Astrocyte of the hippocampus (primary cell): ENCODE measurements around the gene CNTNAP4.
A peak's percentile ranks its signal among the peaks of the same experiment; 100 is the strongest.

ENCODE experiments used
- DNase-seq: peaks from one replicate; pipeline ENCODE4 v3.0.0; 2011; ENCODE audit warnings: low read depth, low spot score

CNTNAP4 gene

DNA sequence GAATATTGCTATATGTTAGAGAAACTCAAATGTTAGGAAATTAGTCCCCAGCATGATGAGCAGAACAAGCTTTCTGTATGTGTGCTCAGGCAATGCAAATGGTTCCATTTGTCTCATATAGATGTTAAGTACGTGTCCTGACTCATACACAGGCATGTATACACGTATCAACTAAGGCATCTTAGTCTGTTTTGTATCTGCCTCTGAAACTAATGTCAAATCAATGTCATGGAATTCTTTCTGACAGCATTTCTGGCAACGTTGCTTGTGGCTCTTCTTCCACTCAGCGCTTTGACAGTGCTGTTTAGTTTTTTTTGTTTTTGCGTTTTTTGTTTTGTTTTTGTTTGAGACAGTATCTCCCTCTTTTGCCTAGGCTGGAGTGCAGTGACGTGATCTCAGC lies 111.9 kb downstream of the CNTNAP4 start:
- DNase-seq = no peak

DNA sequence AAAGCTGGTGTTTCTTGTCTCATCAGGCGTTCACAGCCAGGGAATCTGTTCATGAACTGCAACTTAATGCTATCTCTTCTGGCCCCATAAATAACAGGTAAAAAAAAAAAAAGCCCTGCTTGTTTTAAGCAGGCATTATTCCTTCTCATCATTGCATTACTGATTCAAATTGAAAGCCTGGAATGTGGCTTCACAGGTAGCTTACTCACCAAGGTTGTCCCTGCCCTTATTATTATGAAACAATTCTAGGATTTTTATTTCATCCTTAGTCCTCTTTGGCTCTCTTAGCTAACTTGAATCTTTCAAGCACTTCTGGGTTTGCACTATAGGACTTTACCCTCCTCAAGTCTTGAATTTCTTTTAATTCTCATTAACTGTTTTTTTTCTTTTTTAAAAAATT lies 113.3 kb downstream of the CNTNAP4 start:
- DNase-seq = no peak

DNA sequence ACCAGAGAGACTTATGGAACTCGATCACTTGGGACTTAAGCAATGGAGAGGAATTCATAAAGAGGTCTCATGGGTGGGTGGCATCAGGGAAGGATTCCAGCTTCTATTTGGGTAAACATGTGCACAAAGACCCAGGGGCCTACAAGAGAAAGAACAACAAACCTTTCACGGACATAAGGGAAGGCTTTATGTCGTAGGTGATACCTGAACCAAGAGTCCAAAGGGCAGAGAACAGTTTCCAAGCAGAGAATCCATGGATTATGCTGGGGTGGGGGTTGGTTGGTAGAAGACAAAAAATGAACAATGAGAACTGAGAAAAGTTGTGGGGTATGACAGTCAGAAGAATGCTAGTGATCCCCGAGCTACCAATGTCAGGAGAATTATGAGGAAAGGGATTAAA lies 119.8 kb downstream of the CNTNAP4 start:
- DNase-seq = no peak

DNA sequence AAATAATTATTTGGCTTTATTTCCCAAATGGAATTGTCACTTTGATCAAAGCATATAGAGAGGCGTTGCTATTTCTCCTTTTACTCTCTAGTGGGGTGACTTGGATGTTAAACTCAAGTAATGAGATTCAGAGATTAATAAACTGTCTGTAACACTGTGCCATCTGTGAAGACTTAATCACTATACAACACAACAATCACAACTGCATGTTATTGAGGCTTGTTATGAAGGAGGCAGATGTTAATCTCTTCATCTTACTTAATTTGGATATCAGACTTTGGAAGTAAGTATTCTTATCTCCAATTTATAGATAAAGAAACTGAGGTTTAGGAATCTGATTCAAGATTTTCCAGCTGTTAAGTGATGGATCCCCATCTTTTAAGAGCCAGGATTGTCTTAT lies 132.5 kb downstream of the CNTNAP4 start:
- DNase-seq = no peak

DNA sequence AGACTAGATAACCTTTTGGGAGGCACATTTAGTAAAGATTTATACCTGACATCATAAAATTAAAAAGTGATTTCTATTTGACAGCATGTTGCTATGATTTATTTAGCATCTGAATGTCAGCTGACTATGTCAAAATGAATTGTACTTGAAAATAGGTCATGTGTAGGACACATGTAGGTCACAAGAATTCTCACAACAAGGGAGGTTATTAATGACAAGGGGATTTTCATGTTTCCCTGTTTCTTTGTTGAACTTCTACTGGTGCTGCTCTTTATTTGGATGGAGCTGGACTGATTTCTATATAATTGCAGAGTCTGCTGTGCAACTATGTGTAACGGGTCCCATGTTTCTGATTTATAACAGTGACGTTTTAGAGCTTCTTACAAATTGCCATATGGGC lies 144.4 kb downstream of the CNTNAP4 start:
- DNase-seq = no peak

DNA sequence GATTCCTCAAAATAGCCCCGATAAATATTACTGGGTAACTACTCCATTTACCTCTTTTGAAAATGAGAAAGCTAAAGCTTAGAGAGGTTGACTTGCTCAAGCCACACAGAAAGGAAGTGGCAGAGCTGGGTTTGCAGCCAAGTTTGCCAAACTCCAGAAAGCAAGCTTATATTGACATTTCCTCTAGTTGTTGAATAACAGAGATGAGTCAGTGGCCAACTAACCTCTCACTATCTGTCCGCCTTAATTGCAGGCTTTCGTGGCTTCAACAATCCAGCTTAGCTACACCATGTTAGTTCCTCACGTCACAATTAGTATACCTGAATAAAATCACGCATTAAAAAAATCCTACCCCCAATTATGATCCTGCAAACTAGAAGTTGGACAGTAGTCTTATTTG lies 151.7 kb downstream of the CNTNAP4 start:
- peak; percentile 8 for DNase-seq

DNA sequence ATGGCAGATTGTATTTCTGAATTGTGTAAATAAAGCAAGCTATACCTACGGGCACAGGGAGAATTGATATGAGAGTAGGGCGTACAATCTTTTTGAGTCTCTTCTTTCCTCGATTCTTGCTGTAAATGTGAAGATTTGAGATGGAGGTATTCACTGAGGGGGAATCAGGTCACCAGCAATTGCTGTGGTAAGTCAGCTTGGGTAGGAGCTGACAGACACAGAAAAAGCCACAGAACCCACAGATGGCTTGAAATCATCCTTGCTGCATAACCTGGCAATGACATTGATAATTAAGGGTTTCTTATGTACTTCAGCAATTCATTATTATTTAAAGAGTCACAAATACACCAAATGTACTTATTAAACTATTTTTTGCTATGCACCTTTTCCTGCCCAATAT lies 164.2 kb downstream of the CNTNAP4 start:
- DNase-seq = no peak

DNA sequence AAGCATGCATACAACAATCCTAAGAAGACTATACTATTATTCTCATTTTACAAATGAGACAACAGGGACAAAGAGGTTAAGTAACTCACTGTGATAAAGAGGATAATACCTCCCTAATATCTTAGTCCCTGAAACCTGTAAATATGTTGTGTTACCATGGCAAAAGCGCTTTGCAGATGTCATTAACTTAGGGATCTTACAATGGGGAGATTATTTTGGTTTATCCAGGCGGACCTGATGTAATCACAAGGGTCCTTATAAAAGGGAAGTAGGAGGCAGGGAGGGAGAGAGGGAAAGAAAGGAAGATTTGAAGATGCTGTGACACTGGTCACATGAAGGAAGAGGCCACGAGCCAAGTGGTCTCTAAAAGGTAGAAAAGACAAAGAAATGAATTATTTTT lies 164.7 kb downstream of the CNTNAP4 start:
- no peak for DNase-seq

DNA sequence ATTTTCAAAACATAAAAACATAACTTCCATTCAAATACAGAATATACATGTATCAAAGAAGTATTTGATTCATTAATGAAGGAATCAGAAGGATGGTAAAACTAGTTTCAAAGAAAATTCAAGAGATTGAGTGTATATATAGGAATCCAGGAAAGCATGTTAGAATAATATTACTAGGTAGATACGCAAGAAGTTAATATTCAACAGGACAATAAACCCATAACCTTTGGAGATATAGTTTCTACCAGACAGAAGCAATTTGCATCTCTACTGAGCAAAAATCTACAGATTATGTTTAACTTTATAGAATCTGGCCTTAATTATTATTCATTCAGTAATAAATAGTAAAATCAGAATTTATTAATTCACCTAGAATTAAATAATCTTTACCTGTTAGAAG lies 166.8 kb downstream of the CNTNAP4 start:
- no peak for DNase-seq

DNA sequence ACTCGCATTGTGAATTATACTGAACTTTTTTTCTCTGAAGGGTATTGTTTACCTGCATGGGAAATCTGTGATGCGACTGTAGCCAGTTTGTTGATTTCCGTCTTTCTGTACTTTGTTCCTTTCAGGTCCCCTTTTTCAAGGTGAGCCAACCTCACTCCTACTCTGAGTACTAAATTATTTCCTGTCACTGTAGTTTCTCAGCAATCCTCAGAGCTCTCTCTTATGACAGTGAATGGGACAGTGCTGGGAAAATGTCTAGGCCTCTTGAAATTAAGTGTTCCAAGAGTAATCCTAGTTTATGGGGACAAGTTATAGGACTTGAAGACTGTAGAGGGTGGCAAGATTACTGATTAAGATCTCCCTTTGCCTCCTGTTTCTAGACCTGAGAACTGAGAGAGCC lies 167.6 kb downstream of the CNTNAP4 start:
- no peak for DNase-seq

DNA sequence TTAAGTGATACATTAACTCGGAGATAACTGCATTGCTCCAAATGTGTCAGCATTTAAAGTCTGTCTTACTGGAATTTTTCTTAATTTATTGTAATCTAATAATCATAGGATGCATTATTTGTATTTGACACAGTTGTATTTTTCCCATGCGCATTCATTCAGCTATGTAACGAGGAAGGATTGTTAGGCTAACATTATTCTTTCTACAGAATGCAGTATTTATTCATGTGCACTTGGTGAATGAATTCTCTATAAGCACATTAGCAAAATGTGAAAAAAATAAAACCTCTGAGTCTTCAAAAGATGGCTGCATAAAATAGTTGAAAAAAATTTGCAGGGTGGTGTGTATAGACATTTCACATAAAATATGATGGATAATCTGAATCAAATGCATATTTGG lies 168.6 kb downstream of the CNTNAP4 start:
- DNase-seq = no peak

DNA sequence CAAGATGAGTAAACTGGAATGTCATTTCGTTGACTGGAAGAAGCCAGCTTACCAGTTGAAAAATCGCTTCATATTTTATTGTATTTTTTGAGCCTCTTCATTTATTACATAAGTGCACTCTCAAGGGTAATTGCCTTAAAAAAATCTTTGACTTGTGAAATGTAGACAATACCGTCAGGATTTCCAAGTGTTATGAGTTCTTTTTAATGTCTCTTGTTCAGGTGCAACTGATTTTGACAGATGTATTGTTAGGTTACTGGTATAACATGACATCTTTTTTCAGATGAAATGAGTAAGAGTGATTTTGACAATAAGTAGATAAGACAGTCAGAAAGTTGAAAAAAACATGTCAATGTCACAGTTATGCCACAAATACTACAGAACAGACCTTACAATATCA lies 169.1 kb downstream of the CNTNAP4 start:
- no peak for DNase-seq

DNA sequence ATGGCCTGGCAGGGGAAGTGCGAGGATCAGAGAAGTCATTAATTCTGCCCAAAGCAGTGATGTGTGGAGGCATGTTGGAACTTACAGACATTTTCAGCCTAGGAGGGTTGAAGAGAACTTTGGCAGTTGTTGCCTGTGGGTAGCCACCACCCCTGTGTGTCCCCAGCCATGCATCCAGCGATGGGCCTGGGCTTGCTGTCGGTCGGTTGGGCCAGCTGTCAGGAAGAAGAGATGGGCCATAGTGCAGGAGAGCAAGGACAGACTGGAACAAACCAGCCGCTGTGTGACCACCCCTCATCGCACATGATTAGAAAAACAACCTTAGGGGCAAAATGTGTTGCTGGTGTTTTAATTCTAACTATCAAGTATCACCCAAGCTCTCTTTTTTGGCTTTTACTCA lies 173.7 kb downstream of the CNTNAP4 start:
- DNase-seq = no peak

DNA sequence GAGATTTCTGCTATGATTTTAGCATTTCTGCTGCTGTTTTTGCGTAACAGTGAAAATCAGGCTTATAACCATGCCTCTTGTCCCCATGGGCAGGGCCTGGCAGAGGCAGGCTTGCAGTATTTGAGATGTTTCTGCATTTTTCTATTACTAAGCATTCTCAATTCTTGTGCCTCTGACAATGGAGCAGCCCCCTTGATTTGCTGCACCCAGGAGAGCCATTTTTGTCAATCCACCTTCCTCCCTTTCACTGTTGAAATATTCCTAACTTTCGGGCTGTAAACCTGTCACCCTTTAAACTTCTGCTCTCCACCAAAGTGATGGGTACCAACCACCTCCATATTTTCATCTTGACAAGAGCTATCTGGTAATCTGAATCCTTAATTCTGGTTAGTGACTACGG lies 178.1 kb downstream of the CNTNAP4 start:
- no peak for DNase-seq

DNA sequence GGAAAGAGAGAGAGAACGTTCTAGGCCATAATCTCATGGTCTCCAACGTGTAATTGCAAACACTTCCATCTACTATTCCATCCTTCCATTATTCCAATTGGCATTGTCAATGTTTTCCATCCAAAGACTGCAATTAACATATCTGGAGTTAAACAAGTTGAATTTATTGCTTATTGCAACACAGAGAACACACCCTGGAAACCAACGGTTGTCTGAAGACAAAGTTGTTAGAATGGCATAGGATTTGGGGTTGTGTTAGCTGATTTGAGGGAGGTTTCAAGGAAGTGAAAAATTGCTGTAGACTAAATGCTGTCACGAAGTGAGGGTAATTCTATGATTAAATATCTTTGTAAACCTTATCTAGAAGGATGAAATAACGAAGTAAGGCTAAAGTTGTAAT lies 178.8 kb downstream of the CNTNAP4 start:
- DNase-seq = no peak

DNA sequence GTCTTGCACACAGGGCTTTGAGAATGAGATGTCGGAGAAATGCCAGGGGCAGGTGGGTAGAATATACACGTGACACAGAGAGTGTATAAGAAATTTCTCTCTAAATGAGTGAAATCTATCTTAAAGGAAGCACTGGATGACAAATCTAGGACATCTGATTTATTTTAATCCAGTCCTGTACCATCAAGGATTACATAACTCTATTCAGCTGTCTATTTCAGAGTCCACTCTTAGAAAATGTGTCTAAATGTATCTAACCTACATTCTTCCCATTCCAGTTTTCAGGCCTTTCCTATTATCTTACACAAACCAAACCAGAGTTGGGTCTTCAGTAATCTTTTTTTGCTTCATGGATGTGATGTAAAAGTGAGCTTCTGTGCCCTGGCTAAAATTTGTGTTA lies 181.9 kb downstream of the CNTNAP4 start:
- no peak for DNase-seq

DNA sequence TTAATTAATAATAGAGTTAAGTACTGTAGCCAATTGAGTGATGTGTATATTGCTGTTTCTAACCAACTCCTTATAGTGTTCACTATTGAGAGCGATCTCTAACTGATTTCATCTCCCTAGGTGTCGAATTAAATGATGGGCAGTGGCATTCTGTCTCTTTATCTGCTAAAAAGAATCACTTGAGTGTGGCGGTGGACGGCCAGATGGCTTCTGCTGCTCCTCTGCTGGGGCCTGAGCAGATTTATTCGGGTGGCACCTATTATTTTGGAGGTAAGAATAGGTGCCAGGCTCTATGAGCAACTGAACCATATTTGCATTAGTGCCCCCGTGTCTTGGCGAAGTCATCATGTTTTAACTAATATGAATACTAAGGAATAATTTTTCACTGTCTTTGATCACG lies 184.6 kb downstream of the CNTNAP4 start:
- DNase-seq = no peak

DNA sequence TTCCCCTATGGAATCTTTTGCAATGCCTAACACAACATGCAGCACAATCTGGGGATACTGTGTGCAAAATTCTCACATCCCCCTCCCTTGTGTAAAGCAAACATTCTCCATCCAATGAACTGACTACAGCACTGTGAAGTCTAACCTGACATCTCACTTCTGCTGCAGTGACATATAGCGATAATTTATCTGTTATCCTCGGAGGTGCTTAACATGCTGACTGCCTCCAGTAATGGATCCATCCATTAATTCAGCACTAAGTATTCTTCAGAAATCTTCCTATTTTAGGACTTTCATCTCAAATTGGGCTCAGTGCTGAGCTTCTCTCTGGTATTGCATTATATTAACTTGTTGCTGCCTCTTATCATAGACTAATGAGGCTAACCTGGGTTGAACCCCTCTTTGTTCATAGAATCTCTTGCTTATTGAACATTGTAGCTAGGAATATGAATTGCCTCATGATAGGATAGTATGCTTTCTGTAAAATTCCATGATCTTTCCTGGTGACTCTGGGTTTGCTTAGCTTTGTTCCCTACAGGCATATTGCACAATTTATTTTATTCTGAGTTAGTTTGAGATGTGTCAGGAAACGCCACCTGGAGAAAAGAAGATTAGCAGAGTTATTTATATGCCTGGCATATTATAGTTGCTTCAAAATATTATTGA lies 187.9 kb downstream of the CNTNAP4 start:
- no peak for DNase-seq

DNA sequence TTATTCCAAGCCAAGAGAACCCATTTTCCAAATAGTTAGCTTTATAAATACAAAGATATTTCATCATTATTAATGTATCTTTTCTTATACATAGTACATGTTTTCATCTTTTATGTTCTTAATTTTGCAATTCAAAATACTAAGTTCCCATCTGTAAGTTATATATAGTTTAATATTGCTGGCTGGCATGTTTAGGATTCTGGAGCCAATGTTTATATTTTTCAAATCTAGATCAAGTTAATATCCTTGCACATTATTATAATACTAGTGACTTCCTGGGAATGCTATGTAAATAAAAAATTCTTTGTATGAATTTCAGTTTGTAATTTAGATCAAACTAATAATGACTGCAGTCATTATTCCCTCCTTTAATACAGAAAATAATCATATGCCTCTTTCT lies 189.7 kb downstream of the CNTNAP4 start:
- DNase-seq = no peak

DNA sequence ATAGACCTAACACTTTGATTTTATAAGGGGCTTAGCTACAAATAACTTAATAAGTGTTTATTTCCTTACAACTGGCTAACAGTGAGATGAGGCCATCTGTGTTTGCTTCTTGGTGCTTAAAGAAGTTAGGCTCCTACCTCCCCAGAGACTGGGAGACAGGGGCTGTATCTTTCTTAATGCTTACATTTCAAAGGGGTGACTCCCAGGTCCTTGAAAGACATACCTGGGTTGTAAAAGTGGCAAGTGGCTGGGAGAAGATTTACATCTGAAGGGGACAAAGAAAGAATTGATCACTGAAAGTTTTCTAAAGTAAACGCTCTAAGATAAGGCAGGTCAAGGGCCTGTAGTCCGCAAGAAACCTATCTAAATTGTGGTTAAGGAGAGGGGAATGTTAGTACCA lies 196.8 kb downstream of the CNTNAP4 start:
- no peak for DNase-seq

DNA sequence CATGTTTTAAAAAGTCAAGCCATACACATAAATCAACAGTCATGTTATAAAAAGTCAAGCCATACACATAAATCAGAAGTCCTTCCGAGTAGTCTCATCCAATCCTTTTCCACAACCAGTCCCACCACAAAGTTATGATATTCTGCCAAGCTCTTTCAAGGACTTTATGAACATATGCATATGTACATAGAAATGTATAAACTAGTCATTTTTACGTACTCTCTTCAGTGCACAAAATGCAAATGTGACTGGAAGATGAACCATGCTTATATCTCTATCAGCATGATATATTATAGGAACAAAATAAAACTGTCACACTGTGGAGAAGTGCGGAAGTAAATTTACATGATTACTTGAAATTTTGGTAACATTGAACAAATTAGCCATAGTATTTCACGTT lies 200.9 kb downstream of the CNTNAP4 start:
- no peak for DNase-seq

DNA sequence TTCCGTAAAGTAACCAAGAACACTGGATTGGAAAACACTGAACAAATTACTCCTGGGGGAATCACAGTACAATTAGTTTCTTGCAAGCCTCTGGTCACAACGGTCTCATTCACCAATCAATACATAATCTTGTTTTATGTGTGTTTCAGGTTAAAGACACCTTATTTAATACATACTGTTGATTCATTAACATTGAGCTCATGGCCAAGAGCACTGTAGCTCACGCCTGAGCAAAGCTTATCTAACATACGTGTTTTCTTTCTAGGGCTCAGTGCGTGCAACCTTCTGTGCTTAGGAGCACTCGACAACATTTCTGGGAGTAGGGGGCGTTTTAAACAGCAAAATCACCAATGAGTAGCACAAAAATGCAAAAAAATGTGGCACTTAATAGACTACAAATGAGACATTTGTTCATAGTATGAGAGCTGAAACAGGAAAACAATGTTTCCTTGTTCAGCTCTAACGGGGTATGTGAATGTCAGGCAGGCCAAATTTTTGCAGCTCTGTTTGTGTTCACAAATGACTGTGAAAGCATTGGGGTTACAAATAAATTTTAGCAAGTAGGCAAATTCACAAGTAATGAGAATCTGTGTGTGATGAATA lies 206.2 kb downstream of the CNTNAP4 start:
- no peak for DNase-seq

DNA sequence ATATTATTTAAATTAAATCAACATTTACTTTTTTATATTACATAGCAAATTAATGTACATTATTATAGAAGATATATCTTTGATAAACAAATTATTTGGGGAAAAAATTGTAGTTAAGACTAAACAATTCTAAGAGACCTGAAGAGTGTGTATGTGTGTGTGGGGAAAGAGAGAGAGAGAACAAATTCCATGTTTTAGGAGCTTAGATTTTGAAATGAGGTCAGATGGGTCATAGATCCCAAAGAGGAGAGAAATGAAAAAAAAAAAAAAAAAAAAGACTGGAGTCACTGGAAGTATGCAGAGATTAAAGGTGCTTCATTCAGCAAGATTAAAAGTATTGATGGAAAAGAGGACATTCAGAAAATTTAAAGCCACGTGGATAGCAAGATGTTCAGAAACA lies 206.8 kb downstream of the CNTNAP4 start:
- no peak for DNase-seq

DNA sequence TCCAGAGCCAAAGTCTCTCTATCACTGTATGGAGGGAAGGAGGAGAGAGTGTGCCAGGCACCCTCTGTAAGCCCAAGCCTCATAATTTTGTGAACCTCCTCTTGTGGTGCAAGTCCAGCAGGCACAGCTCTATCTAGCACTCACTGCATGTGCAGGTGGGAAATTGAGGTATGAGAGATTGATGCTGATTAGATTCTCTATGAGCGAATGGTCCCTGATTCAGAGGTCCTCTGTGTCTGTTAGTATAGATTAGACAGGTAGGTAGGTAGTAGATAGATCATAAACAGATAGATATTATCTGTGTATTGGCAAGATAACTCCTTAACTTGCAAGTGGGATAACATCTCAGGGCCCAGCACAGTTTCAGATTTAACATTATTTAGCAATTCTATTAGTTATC lies 209.5 kb downstream of the CNTNAP4 start:
- no peak for DNase-seq
